ENCODE data around the gene RBM10. TPM values are rescaled to one million over a fixed set of nuclear protein-coding genes. Genes with fewer than 3 reads are reported as not detected.

Gene RBM10
- total RNA-seq, 1 donor from 2014 or later: 54.2 TPM

DNA sequence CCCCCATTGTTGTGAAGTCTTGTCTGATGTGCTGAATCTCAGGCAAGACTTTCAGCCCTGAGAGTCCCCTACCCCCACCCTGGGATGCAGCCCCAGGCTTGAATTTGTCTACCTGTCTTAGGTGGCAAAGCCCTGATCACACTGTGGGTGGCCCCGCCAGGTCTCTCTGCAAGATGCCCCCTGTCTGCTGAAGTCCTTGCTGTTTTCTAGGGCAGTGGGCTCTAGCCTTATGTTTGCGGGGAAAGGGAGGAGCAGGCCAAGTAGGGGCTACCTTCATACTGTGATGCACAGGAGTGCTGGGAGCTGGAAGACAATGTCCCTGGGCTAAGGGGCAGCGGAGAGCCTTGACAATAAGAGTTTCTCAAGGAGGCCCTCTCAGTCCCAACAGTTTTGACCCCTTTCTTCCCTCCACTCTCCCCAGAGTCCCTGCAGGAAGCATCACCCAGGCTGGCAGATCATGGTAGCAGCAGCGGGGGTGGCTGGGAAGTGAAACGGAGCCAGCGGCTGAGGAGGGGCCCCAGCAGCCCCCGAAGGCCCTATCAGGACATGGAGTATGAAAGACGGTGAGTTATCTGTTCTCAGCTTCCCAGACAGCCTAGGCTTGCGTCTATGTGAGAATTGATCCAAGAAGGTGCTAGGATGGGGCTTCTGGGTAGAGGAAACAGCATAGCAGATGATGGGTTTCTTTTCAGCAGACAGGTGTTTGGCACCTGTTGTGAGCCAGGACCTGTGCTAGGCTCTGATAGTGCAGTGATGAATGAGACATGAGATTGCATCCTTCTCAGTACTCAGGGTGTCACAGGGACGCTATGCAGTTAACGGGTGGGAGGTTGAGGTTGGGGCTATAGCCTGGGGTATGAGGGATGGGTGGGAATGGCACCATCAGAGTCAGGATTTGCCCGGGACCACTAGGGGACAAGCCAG lies 2.2 kb downstream of the RBM10 start:
- intact Hi-C loops (cut with micrococcal nuclease): loop anchor here (5.0 kb wide), 1 partner anchor 235 kb away; no protein-coding TSS in a partner anchor

DNA sequence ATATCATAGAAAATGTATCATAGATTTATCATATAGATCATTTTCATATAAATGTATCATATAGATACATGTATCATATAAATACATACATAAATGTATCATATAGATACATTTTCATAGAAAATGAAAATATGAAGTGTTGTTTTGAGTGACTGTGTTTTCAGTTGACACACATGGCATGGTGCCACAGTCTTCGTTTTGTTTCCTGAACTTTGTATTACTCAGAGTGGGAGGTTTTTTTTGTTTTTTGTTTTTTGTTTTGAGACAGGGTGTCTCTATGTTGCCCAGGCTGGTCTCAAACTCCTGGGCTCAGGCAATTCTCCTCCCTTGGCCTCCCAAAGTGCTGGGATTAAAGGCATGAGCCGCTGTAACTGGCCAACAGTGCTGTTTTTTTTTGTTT lies 3.9 kb downstream of the RBM10 start:
- intact Hi-C loops (cut with micrococcal nuclease): loop anchor here (5.0 kb wide), 1 partner anchor 233 kb away; no protein-coding TSS in a partner anchor

- intact Hi-C loops (cut with micrococcal nuclease): no loop called here
Observed at GRCh38 chrX:47151435-47151834, 6.4 kb downstream of the RBM10 start.

DNA sequence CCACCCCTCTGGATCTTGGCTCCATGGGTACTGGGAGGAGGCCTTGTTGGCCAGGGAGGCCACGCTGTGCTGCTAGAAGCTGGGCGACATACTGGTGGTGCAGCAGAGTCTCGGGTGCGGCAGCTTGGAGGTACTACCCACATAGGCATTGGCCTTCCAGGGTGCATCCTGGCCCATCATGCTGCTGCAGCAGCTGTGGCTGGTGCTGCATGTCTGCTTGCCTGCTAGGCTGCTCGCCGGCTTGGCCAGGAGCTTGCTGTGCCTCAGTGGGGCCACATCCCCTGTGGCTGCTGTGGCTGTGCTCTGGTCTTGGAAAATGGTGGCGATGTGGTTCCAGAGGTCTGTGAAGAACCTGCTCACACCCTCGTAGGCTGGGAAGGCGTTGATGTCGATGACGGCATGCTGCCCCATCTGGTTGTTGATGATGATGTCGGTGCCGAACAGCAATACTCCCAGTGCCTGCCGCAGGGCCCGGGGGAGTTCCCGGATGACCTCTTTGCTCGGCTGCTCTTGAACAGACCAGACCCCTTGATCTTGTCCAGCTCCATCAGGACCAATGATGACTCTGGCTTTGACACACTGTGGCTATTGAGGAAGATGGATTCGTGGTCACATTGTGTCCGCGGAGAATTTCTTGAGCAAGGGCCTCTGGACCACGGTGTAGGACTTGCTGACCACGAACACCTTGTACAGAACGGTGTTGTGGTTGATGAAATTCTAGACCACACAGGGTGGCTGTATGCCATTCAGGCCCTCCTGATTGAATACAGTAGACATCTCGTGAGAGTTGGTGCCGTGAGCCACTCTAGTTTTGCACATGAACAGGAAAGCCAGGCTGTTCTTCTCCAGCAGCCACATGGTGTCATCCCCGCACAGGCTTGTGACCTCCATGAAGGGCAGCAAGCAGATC lies 11.8 kb downstream of the RBM10 start:
- intact Hi-C loops (cut with micrococcal nuclease): no loop called here

DNA sequence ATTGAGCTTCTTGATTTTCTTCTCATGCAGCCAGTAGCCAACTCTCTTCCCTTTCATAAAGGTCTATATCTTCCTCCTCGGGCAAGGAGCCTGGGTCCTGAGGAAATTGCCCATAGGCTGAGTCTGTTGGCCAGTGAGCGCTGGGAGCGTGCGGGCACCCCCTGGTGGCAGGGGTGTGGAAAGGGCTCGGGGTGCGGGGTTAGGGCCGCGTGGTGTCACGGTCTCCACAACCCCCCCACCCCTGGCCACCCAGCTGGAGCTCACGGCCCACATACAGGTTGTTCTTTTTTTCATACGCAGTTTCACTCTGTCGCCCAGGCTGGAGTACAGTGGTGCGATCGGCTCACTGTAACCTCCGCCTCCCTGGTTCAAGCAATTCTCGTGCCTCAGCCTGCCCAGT lies 13.1 kb downstream of the RBM10 start:
- intact Hi-C loops (cut with micrococcal nuclease): no loop called here

GRCh38 chrX:47158781-47159180 lies 13.8 kb downstream of the RBM10 start:
- intact Hi-C loops (cut with micrococcal nuclease): no loop called here

DNA sequence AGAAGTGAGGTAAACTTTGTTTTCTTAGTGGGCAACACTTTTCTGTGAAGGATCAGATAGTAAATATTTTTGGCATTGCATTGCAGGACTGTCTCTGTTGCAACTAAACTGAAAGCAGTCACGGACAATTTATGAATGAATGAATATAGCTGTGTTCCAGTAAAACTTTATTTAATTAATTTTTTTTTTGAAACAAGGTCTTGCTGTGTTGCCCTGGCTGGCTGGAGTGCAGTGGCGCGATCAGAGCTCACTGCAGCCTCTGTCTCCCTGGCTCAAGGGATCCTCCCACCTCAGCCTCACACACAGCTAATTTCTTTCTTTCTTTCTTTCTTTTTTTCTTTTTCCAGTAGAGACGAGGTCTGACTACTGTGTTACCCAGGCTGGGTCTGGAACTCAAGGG lies 15.8 kb downstream of the RBM10 start:
- intact Hi-C loops (cut with micrococcal nuclease): no loop called here

DNA sequence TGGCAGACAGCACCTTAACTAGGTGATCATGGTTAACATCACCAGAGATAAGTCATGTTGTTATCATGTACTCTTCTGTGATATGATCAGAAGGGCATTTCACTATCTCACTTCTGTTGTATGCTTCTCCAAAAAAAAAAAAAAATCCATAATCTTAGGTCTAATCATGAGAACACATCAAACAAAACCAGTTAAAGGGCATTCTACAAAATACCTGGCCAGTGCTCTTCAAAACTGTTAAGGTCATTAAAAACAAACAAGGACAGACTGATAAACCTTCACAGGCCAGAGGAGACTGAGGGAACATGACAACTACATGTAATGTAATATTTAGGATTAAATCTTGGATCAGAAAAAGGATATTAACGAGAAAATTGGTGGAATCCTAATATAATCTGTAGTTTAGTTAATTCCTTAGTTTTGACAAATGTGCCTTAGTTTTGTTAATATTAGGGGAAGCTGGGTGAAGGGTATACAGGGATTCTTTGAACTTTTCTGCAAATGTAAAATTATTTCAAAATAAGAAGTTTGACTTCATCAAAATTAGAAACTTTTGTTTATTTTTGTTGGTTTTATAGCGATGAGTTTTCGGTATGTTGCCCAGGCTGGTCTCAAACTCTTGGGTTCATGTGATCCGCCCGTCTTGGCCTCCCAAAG lies 18.0 kb downstream of the RBM10 start:
- intact Hi-C loops (cut with micrococcal nuclease): no loop called here

DNA sequence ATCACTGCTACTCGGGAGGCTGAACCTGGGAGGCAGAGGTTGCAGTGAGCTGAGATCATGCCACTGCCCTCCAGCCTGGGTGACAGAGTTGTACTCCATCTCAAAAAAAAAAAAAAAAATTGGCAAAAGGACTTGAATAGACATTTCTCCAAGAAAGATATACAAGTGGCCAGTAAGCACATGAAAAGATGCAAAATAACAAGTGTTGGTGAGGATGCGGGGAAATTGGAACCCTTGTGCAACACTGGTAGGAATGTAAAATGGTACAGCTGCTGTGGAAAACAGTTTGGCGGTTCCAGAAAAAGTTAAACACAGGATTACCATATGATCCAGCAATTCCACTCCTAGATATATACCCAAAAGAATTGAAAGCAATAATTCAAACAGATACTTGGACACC lies 19.4 kb downstream of the RBM10 start:
- intact Hi-C loops (cut with micrococcal nuclease): no loop called here

DNA sequence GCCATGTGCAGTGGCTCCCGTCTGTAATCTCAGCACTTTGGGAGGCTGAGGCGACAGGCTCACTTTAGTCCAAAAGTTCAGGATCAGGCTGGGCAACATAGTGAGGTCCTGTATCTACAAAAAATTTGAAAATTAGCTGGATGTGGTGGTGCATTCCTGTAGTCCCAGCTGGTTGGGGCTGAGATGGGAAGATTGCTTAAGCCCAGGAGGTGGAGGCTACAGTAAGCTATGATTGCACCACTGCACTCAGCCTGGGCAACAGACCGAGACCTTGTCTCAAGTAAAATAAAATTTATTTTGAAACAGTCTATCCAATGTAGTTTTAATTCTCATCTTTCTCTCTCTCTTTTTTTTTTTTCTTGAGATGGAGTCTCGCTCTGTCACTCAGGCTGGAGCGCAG lies 21.1 kb downstream of the RBM10 start:
- intact Hi-C loops (cut with micrococcal nuclease): no loop called here

DNA sequence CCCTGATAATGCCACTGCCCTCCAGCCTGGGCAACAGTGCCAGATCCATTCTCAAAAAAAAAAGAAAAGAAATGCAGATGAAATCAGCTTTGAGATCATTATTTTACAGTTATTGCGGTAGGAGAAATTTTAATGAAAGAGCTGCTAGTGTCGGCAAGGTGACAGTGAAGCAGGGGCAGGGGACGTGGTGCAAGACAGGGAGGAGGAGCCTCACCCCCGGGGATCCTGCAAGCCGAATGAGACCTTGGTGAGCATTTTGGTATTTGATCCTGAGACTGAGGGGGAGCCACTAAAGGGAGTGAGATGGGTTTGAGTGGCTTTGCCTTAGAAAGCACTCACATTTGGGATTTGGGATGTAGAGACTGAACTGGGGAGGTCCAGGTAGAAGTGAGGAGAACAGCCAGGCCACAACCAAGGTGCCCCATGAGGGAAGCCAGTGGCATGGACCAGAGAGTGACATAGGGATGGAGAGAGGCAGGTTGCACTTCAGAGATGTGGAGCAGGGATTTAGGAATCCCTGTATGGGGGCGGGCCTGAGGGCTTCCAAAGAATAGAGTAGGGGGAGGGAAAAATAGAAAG lies 23.6 kb downstream of the RBM10 start:
- intact Hi-C loops (cut with micrococcal nuclease): no loop called here

- intact Hi-C loops (cut with micrococcal nuclease): no loop called here
Observed at GRCh38 chrX:47169273-47169672, 24.3 kb downstream of the RBM10 start.

GRCh38 chrX:47169726-47170515 lies 24.9 kb downstream of the RBM10 start:
- intact Hi-C loops (cut with micrococcal nuclease): no loop called here

DNA sequence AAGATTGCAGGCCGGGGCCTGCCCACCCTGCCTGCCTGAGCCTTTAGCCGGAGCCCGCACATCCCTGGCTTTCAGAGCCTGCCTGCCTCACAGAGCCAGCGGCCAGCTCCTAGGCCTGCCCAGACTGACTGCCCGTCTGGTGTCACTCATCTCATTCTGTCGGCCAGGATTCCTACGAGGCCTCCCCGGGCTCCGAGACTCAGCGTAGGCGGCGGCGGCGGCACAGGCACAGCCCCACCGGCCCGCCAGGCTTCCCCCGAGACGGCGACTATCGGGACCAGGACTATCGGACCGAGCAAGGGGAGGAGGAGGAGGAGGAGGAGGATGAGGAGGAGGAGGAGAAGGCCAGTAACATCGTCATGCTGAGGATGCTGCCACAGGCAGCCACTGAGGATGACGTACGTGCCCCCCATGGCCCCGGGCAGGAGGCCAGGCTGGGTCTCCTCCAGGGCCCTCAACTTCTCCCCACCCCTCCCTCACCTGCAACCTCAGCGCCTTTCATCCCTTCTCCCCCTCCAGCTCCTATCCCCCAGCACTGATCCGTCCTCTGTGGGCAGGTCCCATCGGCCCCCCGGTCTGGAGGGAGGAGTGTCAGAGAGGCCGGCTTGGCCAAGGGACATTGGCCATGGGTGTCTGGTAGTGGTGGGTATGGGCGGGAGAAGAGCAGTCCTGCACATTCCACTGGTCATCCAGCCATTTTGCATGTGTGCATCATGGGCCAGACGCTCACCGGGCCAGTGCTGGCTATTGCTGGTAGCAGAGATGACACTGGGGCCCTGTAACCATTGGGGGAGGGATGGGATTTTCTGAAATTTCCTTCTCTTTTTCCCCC lies 26.1 kb downstream of the RBM10 start:
- intact Hi-C loops (cut with micrococcal nuclease): no loop called here

DNA sequence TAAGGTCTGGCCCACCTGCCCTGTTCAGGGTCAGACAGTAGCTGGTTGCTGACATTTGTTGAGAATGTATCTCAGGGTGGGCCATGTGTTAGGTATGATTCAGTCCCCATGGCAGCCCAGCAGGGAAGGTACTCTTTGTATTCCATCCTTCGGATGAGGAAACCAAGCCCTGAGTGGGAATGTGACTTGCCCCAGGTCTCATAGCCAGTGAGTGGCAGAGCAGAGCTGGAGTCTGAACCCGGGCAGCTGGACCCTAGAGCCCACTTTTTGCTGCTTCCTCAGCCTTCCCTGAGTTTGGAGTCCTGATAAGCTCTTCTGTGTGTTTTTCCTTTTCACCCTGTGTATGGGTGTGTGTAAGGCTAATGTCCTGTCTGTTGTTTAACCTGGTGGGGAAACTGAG lies 27.0 kb downstream of the RBM10 start:
- intact Hi-C loops (cut with micrococcal nuclease): no loop called here

DNA sequence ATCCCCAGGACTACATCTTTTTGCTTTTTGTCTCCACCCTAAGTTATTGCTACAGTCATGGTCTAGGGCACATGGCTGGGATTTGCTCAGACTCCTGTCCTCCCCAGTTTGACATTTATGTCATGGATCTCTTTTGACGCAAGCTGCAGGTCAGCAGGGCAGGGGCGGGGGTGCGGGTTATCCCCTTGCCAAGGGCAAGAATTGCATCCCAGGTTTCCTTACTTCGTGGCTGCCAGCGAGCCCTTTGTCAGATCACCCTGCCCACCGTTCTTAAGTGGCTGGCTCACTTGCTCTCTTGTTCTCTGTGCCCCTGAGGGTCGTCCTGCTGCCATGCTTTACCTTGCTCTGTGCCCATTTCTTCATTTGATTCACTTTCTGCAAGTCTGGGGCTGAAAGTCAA lies 27.5 kb downstream of the RBM10 start:
- intact Hi-C loops (cut with micrococcal nuclease): no loop called here

GRCh38 chrX:47172971-47173792 lies 28.2 kb downstream of the RBM10 start:
- intact Hi-C loops (cut with micrococcal nuclease): no loop called here

DNA sequence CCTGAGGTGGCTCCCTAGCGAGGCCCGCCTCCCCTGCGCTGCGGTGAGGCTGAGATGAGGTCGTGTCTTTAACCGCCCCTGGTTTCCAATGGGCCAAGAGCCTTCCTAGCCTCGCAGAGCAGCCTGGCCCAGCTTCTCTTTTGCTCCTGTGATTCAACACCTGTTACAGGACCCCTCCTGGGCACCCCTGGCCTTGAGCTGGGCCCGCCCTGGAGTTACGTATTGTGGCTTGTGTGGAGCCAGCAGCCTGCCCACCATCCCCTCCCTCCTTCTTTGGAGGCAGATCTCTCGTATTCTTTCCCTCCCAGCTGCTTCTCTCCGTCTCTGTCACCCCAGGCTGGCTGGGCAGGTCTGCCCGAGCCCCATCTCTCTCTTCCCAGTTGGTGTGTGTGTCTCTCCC lies 29.4 kb downstream of the RBM10 start:
- intact Hi-C loops (cut with micrococcal nuclease): no loop called here

All from T-helper 1 cell treated with Interleukin-12 subunit alpha and Interleukin-12 subunit beta and Interleukin-4 antibody, amounts not matched to agents 30 ng/mL and 1 ng/mL, for 36 hours (primary cell).